ENCODE measurements around the gene GRAMD4. TPM values are rescaled to one million over a fixed set of nuclear protein-coding genes. Genes with fewer than 3 reads are reported as not detected.

The GRAMD4 gene
- total RNA-seq, 4 donors from 2014 or later, result 19.1 to 25.4 (median 19.5) TPM

GRCh38 chr22:46668116-46668515, 47.9 kb downstream of the GRAMD4 start:
- DNase-seq (ENCODE audit: low spot score) (no peak), ATAC-seq (ENCODE audit: low FRiP score) (peak; percentile 35)
- no peak for TF ChIP-seq CTCF (IDR thresholded peaks at IDR 0.05)

GRCh38 chr22:46669201-46669600, 49.0 kb downstream of the GRAMD4 start:
- DNase-seq (ENCODE audit: low spot score), result no peak
- ATAC-seq (ENCODE audit: low FRiP score), result no peak
- TF ChIP-seq CTCF (IDR thresholded peaks at IDR 0.05), result no peak

- TF ChIP-seq CTCF (IDR thresholded peaks at IDR 0.05), result no peak
- ATAC-seq (ENCODE audit: low FRiP score) (no peak), DNase-seq (ENCODE audit: low spot score) (no peak)
Observed at GRCh38 chr22:46671824-46672432, 51.7 kb downstream of the GRAMD4 start.

- DNase-seq (ENCODE audit: low spot score), result no peak
- no peak for ATAC-seq (ENCODE audit: low FRiP score)
- no peak for TF ChIP-seq CTCF (IDR thresholded peaks at IDR 0.05)
Observed at GRCh38 chr22:46672731-46673130, 52.5 kb downstream of the GRAMD4 start.

- TF ChIP-seq CTCF (IDR thresholded peaks at IDR 0.05), result no peak
- ATAC-seq (ENCODE audit: low FRiP score) (no peak), DNase-seq (ENCODE audit: low spot score) (no peak)
Observed at GRCh38 chr22:46673205-46673604, 53.0 kb downstream of the GRAMD4 start.

- no peak for ATAC-seq (ENCODE audit: low FRiP score)
- TF ChIP-seq CTCF (IDR thresholded peaks at IDR 0.05), result no peak
- DNase-seq (ENCODE audit: low spot score), result no peak
Observed at GRCh38 chr22:46673662-46674236, 53.6 kb downstream of the GRAMD4 start.

- DNase-seq (ENCODE audit: low spot score) (peak; percentile 40), ATAC-seq (ENCODE audit: low FRiP score) (no peak)
- no peak for TF ChIP-seq CTCF (IDR thresholded peaks at IDR 0.05)
Observed at GRCh38 chr22:46674367-46674781, 54.2 kb downstream of the GRAMD4 start.
